HepG2 (cell line): ENCODE results near the gene TMEM80. TPM values are rescaled to one million over a fixed set of nuclear protein-coding genes. Genes with fewer than 3 reads are reported as not detected.

Experiments used
- BORCS8-MEF2B ChIP-seq: sonication (generic); formaldehyde crosslinking; IDR thresholded peaks from 2 replicates; pipeline ENCODE4 v1.8.0; 2022; ENCODE audit warnings: mild to moderate bottlenecking, missing genetic modification reagents
- HDAC1 ChIP-seq: sonication (generic); formaldehyde crosslinking; IDR thresholded peaks from 2 replicates; pipeline ENCODE4 v1.5.1; 2020; ENCODE audit warnings: mild to moderate bottlenecking, missing genetic modification reagents
- KAT7 ChIP-seq: IDR thresholded peaks from 2 replicates; pipeline ENCODE4 v1.6.1; 2018; ENCODE audit warnings: borderline replicate concordance, missing compliant biosample characterization
- RARG ChIP-seq: sonication (generic); formaldehyde crosslinking; IDR thresholded peaks from 2 replicates; pipeline ENCODE4 v1.4.0; 2020; ENCODE audit warnings: low read depth, mild to moderate bottlenecking, missing genetic modification reagents
- RNF2 ChIP-seq: fragments of 450-650 bp; conservative IDR thresholded peaks from 2 replicates; pipeline ENCODE4 v1.6.1; 2016; ENCODE audit warnings: low read depth
- RXRB ChIP-seq: IDR thresholded peaks from 2 replicates; pipeline ENCODE4 v1.6.1; 2016; ENCODE audit warnings: borderline replicate concordance, missing genetic modification reagents, missing compliant biosample characterization
- SOX13 ChIP-seq, 3 experiments: fragments of 450-650 bp in 1 of 3; sonication (generic) in 1 of 3; formaldehyde crosslinking in 1 of 3; IDR thresholded peaks in 2 of 3; conservative IDR thresholded peaks in 1 of 3; 2 replicates each; pipeline versions ENCODE4 v1.5.0 to v1.6.1; 2016 to 2020; ENCODE audit warnings: antibody characterized with exemption in 1 of 3, mild to moderate bottlenecking in 1 of 3, missing compliant biosample characterization in 1 of 3, missing genetic modification reagents in 1 of 3, moderate library complexity in 1 of 3
- ZNF326 ChIP-seq: sonication (generic); formaldehyde crosslinking; IDR thresholded peaks from 2 replicates; pipeline ENCODE4 v1.4.0; 2020; ENCODE audit warnings: missing genetic modification reagents, borderline replicate concordance
- ZNF761 ChIP-seq: sonication (generic); formaldehyde crosslinking; conservative IDR thresholded peaks from 2 replicates; pipeline ENCODE4 v1.4.0; 2020; ENCODE audit warnings: mild to moderate bottlenecking, missing genetic modification reagents
- polyA plus RNA-seq, 8 experiments: library from polyadenylated mRNA; depleted of rRNA in 3 of 8; stranded (reverse) in 7 of 8; unstranded in 1 of 8; fragments of >200 nt; fragmentation: Illumina TruSeq in 4 of 8; extraction: Trizol in 4 of 8; gene quantifications; 2 replicates each; pipeline versions ENCODE4 v1.2.1 to v1.2.3, GENCODE V29; 2011 to 2016; ENCODE audit warnings: low read depth in 4 of 8, missing spikeins in 1 of 8, mixed read lengths in 1 of 8; ENCODE audit not compliant: insufficient read depth in 1 of 8
- total RNA-seq, 5 experiments: library from RNA; depleted of rRNA; stranded (reverse); fragments of >200 nt; fragmentation: Illumina TruSeq; extraction: Trizol; gene quantifications; 2 replicates each; pipeline ENCODE4 v1.2.3, GENCODE V29; 2016; ENCODE audit warnings: low read depth in 1 of 5
- TF ChIP-seq, protein P1 (sequence below): sonication (generic); formaldehyde crosslinking; IDR thresholded peaks from 2 replicates; pipeline ENCODE4 v1.5.0; 2020; ENCODE audit warnings: mild to moderate bottlenecking, missing genetic modification reagents
- TF ChIP-seq, protein P2 (sequence below): sonication (generic); formaldehyde crosslinking; IDR thresholded peaks from 2 replicates; pipeline ENCODE4 v1.9.0; 2021; ENCODE audit warnings: missing genetic modification reagents, mild to moderate bottlenecking, borderline replicate concordance
- TF ChIP-seq, protein P3 (sequence below): IDR thresholded peaks from 2 replicates; pipeline ENCODE4 v1.6.1; 2018; ENCODE audit warnings: missing genetic modification reagents, mild to moderate bottlenecking, missing compliant biosample characterization
- TF ChIP-seq, protein P4 (sequence below): sonication (generic); formaldehyde crosslinking; IDR thresholded peaks from 2 replicates; pipeline ENCODE4 v1.4.0; 2020; ENCODE audit warnings: missing genetic modification reagents
- TF ChIP-seq, protein P5 (sequence below): sonication (generic); formaldehyde crosslinking; IDR thresholded peaks from 2 replicates; pipeline ENCODE4 v1.8.1; 2022; ENCODE audit warnings: mild to moderate bottlenecking, missing genetic modification reagents
- TF ChIP-seq, protein P6 (sequence below): IDR thresholded peaks from 2 replicates; pipeline ENCODE4 v1.6.1; 2012; ENCODE audit warnings: inconsistent platforms

The TMEM80 gene
- total and polyA plus RNA-seq, 2 of the 13 experiments (the other 11 are each of a cell fraction or from before 2014, with no cell fraction given): 5.6 to 17.1 TPM

GRCh38 chr11:695538-696248, at the start of gene TMEM80 (continued):
- TF ChIP-seq, protein P1, sequence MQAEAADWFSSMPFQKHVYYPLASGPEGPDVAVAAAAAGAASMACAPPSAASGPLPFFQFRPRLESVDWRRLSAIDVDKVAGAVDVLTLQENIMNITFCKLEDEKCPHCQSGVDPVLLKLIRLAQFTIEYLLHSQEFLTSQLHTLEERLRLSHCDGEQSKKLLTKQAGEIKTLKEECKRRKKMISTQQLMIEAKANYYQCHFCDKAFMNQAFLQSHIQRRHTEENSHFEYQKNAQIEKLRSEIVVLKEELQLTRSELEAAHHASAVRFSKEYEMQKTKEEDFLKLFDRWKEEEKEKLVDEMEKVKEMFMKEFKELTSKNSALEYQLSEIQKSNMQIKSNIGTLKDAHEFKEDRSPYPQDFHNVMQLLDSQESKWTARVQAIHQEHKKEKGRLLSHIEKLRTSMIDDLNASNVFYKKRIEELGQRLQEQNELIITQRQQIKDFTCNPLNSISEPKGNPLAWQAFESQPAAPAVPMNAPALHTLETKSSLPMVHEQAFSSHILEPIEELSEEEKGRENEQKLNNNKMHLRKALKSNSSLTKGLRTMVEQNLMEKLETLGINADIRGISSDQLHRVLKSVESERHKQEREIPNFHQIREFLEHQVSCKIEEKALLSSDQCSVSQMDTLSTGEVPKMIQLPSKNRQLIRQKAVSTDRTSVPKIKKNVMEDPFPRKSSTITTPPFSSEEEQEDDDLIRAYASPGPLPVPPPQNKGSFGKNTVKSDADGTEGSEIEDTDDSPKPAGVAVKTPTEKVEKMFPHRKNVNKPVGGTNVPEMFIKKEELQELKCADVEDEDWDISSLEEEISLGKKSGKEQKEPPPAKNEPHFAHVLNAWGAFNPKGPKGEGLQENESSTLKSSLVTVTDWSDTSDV (CRISPR knock-in tag): peak; percentile 89
- no peak for TF ChIP-seq SOX13 (IDR thresholded peaks at IDR 0.05)
- no peak; a peak in 1 of 4 replicates for TF ChIP-seq SOX13 (CRISPR knock-in tag; conservative IDR thresholded peaks at IDR 0.05 in 1 of 2, IDR thresholded peaks at IDR 0.05 in 1 of 2)
- TF ChIP-seq, protein P2, sequence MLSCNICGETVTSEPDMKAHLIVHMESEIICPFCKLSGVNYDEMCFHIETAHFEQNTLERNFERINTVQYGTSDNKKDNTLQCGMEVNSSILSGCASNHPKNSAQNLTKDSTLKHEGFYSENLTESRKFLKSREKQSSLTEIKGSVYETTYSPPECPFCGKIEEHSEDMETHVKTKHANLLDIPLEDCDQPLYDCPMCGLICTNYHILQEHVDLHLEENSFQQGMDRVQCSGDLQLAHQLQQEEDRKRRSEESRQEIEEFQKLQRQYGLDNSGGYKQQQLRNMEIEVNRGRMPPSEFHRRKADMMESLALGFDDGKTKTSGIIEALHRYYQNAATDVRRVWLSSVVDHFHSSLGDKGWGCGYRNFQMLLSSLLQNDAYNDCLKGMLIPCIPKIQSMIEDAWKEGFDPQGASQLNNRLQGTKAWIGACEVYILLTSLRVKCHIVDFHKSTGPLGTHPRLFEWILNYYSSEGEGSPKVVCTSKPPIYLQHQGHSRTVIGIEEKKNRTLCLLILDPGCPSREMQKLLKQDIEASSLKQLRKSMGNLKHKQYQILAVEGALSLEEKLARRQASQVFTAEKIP (CRISPR knock-in tag): no peak
- TF ChIP-seq ZNF326 (CRISPR knock-in tag): no peak
- TF ChIP-seq, protein P3, sequence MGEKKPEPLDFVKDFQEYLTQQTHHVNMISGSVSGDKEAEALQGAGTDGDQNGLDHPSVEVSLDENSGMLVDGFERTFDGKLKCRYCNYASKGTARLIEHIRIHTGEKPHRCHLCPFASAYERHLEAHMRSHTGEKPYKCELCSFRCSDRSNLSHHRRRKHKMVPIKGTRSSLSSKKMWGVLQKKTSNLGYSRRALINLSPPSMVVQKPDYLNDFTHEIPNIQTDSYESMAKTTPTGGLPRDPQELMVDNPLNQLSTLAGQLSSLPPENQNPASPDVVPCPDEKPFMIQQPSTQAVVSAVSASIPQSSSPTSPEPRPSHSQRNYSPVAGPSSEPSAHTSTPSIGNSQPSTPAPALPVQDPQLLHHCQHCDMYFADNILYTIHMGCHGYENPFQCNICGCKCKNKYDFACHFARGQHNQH (CRISPR knock-in tag): peak; percentile 41; the same call in 1 of the 2 replicates
- TF ChIP-seq, protein P4, sequence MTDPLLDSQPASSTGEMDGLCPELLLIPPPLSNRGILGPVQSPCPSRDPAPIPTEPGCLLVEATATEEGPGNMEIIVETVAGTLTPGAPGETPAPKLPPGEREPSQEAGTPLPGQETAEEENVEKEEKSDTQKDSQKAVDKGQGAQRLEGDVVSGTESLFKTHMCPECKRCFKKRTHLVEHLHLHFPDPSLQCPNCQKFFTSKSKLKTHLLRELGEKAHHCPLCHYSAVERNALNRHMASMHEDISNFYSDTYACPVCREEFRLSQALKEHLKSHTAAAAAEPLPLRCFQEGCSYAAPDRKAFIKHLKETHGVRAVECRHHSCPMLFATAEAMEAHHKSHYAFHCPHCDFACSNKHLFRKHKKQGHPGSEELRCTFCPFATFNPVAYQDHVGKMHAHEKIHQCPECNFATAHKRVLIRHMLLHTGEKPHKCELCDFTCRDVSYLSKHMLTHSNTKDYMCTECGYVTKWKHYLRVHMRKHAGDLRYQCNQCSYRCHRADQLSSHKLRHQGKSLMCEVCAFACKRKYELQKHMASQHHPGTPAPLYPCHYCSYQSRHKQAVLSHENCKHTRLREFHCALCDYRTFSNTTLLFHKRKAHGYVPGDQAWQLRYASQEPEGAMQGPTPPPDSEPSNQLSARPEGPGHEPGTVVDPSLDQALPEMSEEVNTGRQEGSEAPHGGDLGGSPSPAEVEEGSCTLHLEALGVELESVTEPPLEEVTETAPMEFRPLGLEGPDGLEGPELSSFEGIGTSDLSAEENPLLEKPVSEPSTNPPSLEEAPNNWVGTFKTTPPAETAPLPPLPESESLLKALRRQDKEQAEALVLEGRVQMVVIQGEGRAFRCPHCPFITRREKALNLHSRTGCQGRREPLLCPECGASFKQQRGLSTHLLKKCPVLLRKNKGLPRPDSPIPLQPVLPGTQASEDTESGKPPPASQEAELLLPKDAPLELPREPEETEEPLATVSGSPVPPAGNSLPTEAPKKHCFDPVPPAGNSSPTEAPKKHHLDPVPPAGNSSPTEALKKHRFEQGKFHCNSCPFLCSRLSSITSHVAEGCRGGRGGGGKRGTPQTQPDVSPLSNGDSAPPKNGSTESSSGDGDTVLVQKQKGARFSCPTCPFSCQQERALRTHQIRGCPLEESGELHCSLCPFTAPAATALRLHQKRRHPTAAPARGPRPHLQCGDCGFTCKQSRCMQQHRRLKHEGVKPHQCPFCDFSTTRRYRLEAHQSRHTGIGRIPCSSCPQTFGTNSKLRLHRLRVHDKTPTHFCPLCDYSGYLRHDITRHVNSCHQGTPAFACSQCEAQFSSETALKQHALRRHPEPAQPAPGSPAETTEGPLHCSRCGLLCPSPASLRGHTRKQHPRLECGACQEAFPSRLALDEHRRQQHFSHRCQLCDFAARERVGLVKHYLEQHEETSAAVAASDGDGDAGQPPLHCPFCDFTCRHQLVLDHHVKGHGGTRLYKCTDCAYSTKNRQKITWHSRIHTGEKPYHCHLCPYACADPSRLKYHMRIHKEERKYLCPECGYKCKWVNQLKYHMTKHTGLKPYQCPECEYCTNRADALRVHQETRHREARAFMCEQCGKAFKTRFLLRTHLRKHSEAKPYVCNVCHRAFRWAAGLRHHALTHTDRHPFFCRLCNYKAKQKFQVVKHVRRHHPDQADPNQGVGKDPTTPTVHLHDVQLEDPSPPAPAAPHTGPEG (CRISPR knock-in tag): peak; percentile 99
- peak; percentile 78 for TF ChIP-seq HDAC1 (CRISPR knock-in tag)
- no peak for TF ChIP-seq ZNF761 (CRISPR knock-in tag)
- TF ChIP-seq RARG (CRISPR knock-in tag): no peak
- TF ChIP-seq, protein P5, sequence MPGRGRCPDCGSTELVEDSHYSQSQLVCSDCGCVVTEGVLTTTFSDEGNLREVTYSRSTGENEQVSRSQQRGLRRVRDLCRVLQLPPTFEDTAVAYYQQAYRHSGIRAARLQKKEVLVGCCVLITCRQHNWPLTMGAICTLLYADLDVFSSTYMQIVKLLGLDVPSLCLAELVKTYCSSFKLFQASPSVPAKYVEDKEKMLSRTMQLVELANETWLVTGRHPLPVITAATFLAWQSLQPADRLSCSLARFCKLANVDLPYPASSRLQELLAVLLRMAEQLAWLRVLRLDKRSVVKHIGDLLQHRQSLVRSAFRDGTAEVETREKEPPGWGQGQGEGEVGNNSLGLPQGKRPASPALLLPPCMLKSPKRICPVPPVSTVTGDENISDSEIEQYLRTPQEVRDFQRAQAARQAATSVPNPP: 0 out of 2 replicates have a peak, but pooled peaks have one; percentile 39
- no peak for TF ChIP-seq RXRB
- TF ChIP-seq RNF2: no peak
- TF ChIP-seq, protein P6, sequence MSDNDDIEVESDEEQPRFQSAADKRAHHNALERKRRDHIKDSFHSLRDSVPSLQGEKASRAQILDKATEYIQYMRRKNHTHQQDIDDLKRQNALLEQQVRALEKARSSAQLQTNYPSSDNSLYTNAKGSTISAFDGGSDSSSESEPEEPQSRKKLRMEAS: peak; percentile 53
- peak; percentile 77 for TF ChIP-seq BORCS8-MEF2B (CRISPR knock-in tag)
- TF ChIP-seq KAT7 (CRISPR knock-in tag): no peak
